Measurements from ENCODE around the gene NRXN3. TPM values are rescaled to one million over a fixed set of nuclear protein-coding genes. Genes with fewer than 3 reads are reported as not detected.

NRXN3 gene
- total and polyA plus RNA-seq, 2 of the 4 experiments (the other 2 are of a cell fraction): 4.8 to 25.1 TPM

DNA sequence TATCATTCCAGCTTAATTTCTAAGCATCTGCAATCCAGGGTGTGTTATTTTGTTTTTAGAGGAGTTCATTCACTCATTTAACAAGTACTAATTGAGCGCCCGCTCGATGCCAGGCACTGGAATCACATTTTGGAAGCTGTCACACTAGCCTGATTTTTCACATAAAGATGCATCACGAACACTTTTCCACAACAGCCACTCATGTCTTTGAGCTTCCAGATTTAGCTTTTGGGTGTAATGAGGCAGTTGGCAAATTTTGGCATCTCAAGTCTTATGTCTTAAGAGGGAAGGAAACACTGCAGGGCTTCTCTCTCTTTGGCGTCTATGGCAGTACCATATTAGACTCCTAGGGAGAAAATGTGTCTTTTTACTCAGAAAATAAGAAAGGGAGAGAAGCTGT, 14.0 kb downstream of the NRXN3 start:
- CTCF ChIA-PET: no interaction called here
- dilution Hi-C loops (cut with HindIII; ENCODE audit: low sequenced_read_pairs, unreplicated experiment): no loop called here

More for the DNA sequence above, 14.0 kb downstream of the NRXN3 start:
- no peak overlapping the region for H2AK5ac ChIP-seq (ENCODE audit: low read depth, low read length)
- H4K5ac ChIP-seq (ENCODE audit: low read depth, low read length): no peak overlapping the region
- POLR2A ChIA-PET (ENCODE audit: unreplicated experiment): no interaction called here
- H3K79me1 ChIP-seq (ENCODE audit: low read depth in 1 of 2, low read length in 2 of 2): no peaks in the 10 kb centered on the region
- intact Hi-C loops (cut with micrococcal nuclease) (no loop called here), in situ Hi-C loops (cut with MboI; ENCODE audit: low sequenced_read_pairs) (no loop called here)
- no peaks in the 10 kb centered on the region for H3K4me1 ChIP-seq (ENCODE audit: control insufficient read depth, insufficient read depth, low read length)
- ATAC-seq (ENCODE audit: low read depth) (no peak), DNase-seq (no peak)
- H2BK120ac ChIP-seq (ENCODE audit: low read depth, low read length): no peak overlapping the region
- H3K4me2 ChIP-seq (ENCODE audit: low read depth, low read length): no peak overlapping the region
- no peaks in the 10 kb centered on the region for H4K20me1 ChIP-seq (ENCODE audit: insufficient read depth, low read length)
- H3K4me3 ChIP-seq (ENCODE audit: insufficient read depth, low read depth, low read length): no peak overlapping the region
- no peak overlapping the region for H2AK9ac ChIP-seq (replicated peaks; ENCODE audit: low read depth, low read length, poor library complexity)
- no peaks in the 10 kb centered on the region for H3K9me1 ChIP-seq (ENCODE audit: insufficient read depth, low read length)
- TF ChIP-seq, protein P1, sequence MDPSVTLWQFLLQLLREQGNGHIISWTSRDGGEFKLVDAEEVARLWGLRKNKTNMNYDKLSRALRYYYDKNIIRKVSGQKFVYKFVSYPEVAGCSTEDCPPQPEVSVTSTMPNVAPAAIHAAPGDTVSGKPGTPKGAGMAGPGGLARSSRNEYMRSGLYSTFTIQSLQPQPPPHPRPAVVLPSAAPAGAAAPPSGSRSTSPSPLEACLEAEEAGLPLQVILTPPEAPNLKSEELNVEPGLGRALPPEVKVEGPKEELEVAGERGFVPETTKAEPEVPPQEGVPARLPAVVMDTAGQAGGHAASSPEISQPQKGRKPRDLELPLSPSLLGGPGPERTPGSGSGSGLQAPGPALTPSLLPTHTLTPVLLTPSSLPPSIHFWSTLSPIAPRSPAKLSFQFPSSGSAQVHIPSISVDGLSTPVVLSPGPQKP (IDR thresholded peaks at IDR 0.05; ENCODE audit: borderline replicate concordance, low read depth, low read length): no peak
- BruUV-seq (replicated peaks): no TSS peak
- no peak overlapping the region for H3K23ac ChIP-seq (ENCODE audit: low read depth, low read length)
- H3K4ac ChIP-seq (ENCODE audit: low read depth, low read length): no peak overlapping the region
- H4K91ac ChIP-seq (ENCODE audit: insufficient read depth, low read depth, low read length): no peak overlapping the region
- H3K9ac ChIP-seq (ENCODE audit: low read depth, low read length): no peak overlapping the region
- H3K27ac ChIP-seq (ENCODE audit: insufficient read depth, low read length): no peak overlapping the region
- H2BK15ac ChIP-seq (ENCODE audit: low read depth, low read length): no peak overlapping the region
- H3K18ac ChIP-seq (ENCODE audit: low read depth, low read length): no peak overlapping the region
- no CpG with 5 or more reads among the region's 5 CpGs for WGBS, 2 experiments (ENCODE audit: extremely low coverage in 2 of 2, insufficient read length in 1 of 2)
- H3K9me3 ChIP-seq (ENCODE audit: control insufficient read depth, insufficient read depth, low read length): peaks cover 29% of the 10 kb centered on the region
- H3K56ac ChIP-seq (ENCODE audit: extremely low read depth, insufficient read depth, low read length): no peak overlapping the region
- H3K14ac ChIP-seq (replicated peaks; ENCODE audit: low read depth, low read length): no peak overlapping the region
- no peak overlapping the region for H2BK5ac ChIP-seq (ENCODE audit: low read depth, low read length, poor library complexity, severe bottlenecking)
- no peak overlapping the region for H2AFZ ChIP-seq (replicated peaks; ENCODE audit: low read length, poor library complexity)
- no peaks in the 10 kb centered on the region for H3K36me3 ChIP-seq (ENCODE audit: control insufficient read depth, insufficient read depth, low read length)
- H4K8ac ChIP-seq (ENCODE audit: low read depth in 2 of 2, low read length in 2 of 2): no peak overlapping the region
- no peaks in the 10 kb centered on the region for H3K27me3 ChIP-seq (ENCODE audit: control insufficient read depth, insufficient read depth, low read length)
- no peak overlapping the region for H2BK20ac ChIP-seq (ENCODE audit: low read depth, low read length)

Measured in IMR-90 (cell line).